Lung (tissue), 12 donors: Measurements from ENCODE around the gene HTT. TPM values are rescaled to one million over a fixed set of nuclear protein-coding genes. Genes with fewer than 3 reads are reported as not detected.
A peak's percentile ranks its signal among the peaks of the same experiment; 100 is the strongest.

ENCODE experiments used
- ATAC-seq: fragments of 200-7000 bp; cut with Tn5 transposase; one replicate; pipeline ENCODE4 v1.9.1; 2020; ENCODE audit warnings: moderate number of reproducible peaks; ENCODE audit not compliant: insufficient read depth, low FRiP score
- DNase-seq, 3 donors: peaks; one replicate each; pipeline ENCODE4 v3.0.0-alpha.2; 2013 to 2017
- H3K27ac ChIP-seq, 2 donors: one replicate each; pipeline ENCODE4 v1.5.1; 2013; ENCODE audit warnings: mild to moderate bottlenecking in 2 of 2, moderate library complexity in 2 of 2, control low read depth in 1 of 2, inconsistent platforms in 1 of 2, low read depth in 1 of 2, low read length in 1 of 2
- H3K27me3 ChIP-seq, 3 donors: one replicate each; pipeline ENCODE4 v1.5.1; 2013; ENCODE audit warnings: low read length in 2 of 3; ENCODE audit not compliant: control insufficient read depth in 3 of 3, insufficient read depth in 3 of 3
- H3K36me3 ChIP-seq, 4 donors: one replicate each; pipeline ENCODE4 v1.5.1; 2013; ENCODE audit warnings: low read length in 4 of 4, mild to moderate bottlenecking in 1 of 4, moderate library complexity in 1 of 4; ENCODE audit not compliant: control insufficient read depth in 4 of 4, insufficient read depth in 4 of 4
- H3K4me1 ChIP-seq, 5 donors: one replicate each; pipeline ENCODE4 v1.5.1; 2013; ENCODE audit warnings: low read length in 5 of 5, mild to moderate bottlenecking in 2 of 5, moderate library complexity in 1 of 5; ENCODE audit not compliant: control insufficient read depth in 5 of 5, insufficient read depth in 5 of 5
- H3K4me3 ChIP-seq: one replicate; pipeline ENCODE4 v1.5.1; 2013; ENCODE audit warnings: mild to moderate bottlenecking, control low read depth, moderate library complexity
- H3K9ac ChIP-seq, 2 donors: one replicate each; pipeline ENCODE4 v1.5.1; 2013; ENCODE audit warnings: low read length in 2 of 2, control low read depth in 1 of 2; ENCODE audit not compliant: insufficient read depth in 1 of 2
- H3K9me3 ChIP-seq, 4 donors: one replicate each; pipeline ENCODE4 v1.5.1; 2013; ENCODE audit warnings: low read length in 3 of 4, mild to moderate bottlenecking in 1 of 4, moderate library complexity in 1 of 4; ENCODE audit not compliant: control insufficient read depth in 4 of 4, insufficient read depth in 3 of 4
- CTCF ChIP-seq: IDR thresholded peaks from 2 replicates; pipeline ENCODE4 v1.5.1; 2012; ENCODE audit warnings: mild to moderate bottlenecking; ENCODE audit errors: control extremely low read depth, extremely low read depth
- WGBS, 2 donors: extraction: QIAGEN DNeasy Blood & Tissue Kit; methylation state at CpG; one replicate each; pipeline ENCODE4 v1.1.7; 2013; 5-methylcytosine and 5-hydroxymethylcytosine counted together
- polyA plus RNA-seq, 2 donors: library from polyadenylated mRNA; stranded (reverse); fragments of 200-250 nt; gene quantifications; one replicate each; pipeline ENCODE4 v1.2.1, GENCODE V29; 2013
- total RNA-seq, 2 donors: library from RNA; depleted of rRNA in 1 of 2; stranded (reverse); fragments of >200 nt in 1 of 2; gene quantifications; one replicate each; pipeline ENCODE4 v1.2.1, GENCODE V29; 2014 to 2021
- donor health status: control.
- donor health status: control.
- donor health status: Bipolar disorder and iron deficiency.
- donor health status: healthy.
- donor health status: DM: yes; HTN: yes; CAD: no.

The HTT gene
- total and polyA plus RNA-seq, 4 donors = 17.0 to 109 (median 48.4) TPM

GRCh38 chr4:3044870-3045819 is 29.3 kb upstream of the HTT start:
- Histone ChIP-seq H3K36me3 (no peaks in the 10 kb centered on the region), H3K27ac (no peak overlapping the region), H3K9ac (no peak overlapping the region), H3K27me3 (no peaks in the 10 kb centered on the region), H3K4me1 (peaks cover 0 to 18% (median 7%) of the 10 kb centered on the region in 5 donors), H3K9me3 (peaks cover 0 to 2% (median 0%) of the 10 kb centered on the region in 4 donors), H3K4me3 (no peak overlapping the region)
- 60 to 73% methylated on average over 22 of the region's 22 CpGs for WGBS, 2 donors
- ATAC-seq (peak; percentile 30), DNase-seq (peak in 2 of 3 donors; percentile 12 to 25)
- no peak for TF ChIP-seq CTCF

- ATAC-seq = no peak
- H3K4me1 ChIP-seq = peaks cover 0 to 18% (median 5%) of the 10 kb centered on the region in 5 donors
These were observed 28.3 kb upstream of the HTT start for GRCh38 chr4:3046162-3046561.

GRCh38 chr4:3046623-3047022 is 27.9 kb upstream of the HTT start:
- TF ChIP-seq CTCF = no peak
- no peaks in the 10 kb centered on the region for H3K36me3 ChIP-seq
- H3K9ac ChIP-seq = no peak overlapping the region
- DNase-seq (no peak), ATAC-seq (no peak)
- no peak overlapping the region for H3K4me3 ChIP-seq
- 88 to 94% methylated on average over 4 of the region's 4 CpGs for WGBS, 2 donors
- H3K27me3 ChIP-seq = no peaks in the 10 kb centered on the region
- H3K4me1 ChIP-seq = peaks cover 0 to 15% (median 3%) of the 10 kb centered on the region in 5 donors
- no peak overlapping the region for H3K27ac ChIP-seq
- H3K9me3 ChIP-seq = no peaks in the 10 kb centered on the region

More at GRCh38 chr4:3046162-3046561, 28.3 kb upstream of the HTT start:
- Histone ChIP-seq H3K27me3 (no peaks in the 10 kb centered on the region), H3K27ac (no peak overlapping the region), H3K36me3 (no peaks in the 10 kb centered on the region), H3K9me3 (peaks cover 0 to 2% (median 0%) of the 10 kb centered on the region in 4 donors), H3K4me3 (no peak overlapping the region), H3K9ac (no peak overlapping the region)
- 53 to 76% methylated on average over 7 of the region's 7 CpGs for WGBS, 2 donors
- no peak for DNase-seq
- TF ChIP-seq CTCF = no peak
